Activated naive CD4-positive, alpha-beta T cell treated with anti-CD3 and anti-CD28 coated beads, Interleukin-2, amount 50 U/mL, for 72 hours (primary cell): ENCODE measurements around the gene NIPAL3. TPM values are rescaled to one million over a fixed set of nuclear protein-coding genes. Genes with fewer than 3 reads are reported as not detected.
"Not testable (repeated sequence)": the region's sequence is repeated elsewhere in the genome, so short reads cannot be mapped to it uniquely, and the experiment has no call there.

ENCODE experiments used
- ATAC-seq, 2 donors: fragments of 150-1000 bp; cut with Tn5 transposase; 2 replicates each; pipeline ENCODE4 v1.10.0; 2021; ENCODE audit warnings: mild to moderate bottlenecking in 2 of 2, moderate library complexity in 2 of 2
- DNase-seq, 2 donors: peaks; one replicate each; pipeline ENCODE4 v3.0.0; 2021 to 2022; ENCODE audit warnings: low spot score in 2 of 2
- H3K27ac Mint-ChIP-seq, 2 donors: one replicate each; pipeline ENCODE4 v1.8.0; 2022; ENCODE audit warnings: mild to moderate bottlenecking in 2 of 2, mixed read lengths in 2 of 2
- H3K36me3 Mint-ChIP-seq, 2 donors: one replicate each; pipeline ENCODE4 v1.8.0; 2022; ENCODE audit warnings: mixed read lengths in 2 of 2
- H3K9me3 Mint-ChIP-seq, 2 donors: one replicate each; pipeline ENCODE4 v1.8.0; 2022; ENCODE audit warnings: mixed read lengths in 2 of 2
- total RNA-seq, 2 donors: library from RNA; stranded (reverse); gene quantifications; one replicate each; pipeline ENCODE4 v1.2.3, GENCODE V29; 2022

NIPAL3 gene
- total RNA-seq, 2 donors from 2014 or later: 40.7 to 66.1 TPM

- peak overlapping the region; percentile 83 to 85 for H3K27ac Mint-ChIP-seq
- DNase-seq: no peak
- peaks cover 0 to 25% of the 10 kb centered on the region in 2 donors for H3K36me3 Mint-ChIP-seq
- H3K9me3 Mint-ChIP-seq: peaks cover 0 to 5% of the 10 kb centered on the region in 2 donors
- no peak for ATAC-seq
These were observed 70.9 kb downstream of the NIPAL3 start for GRCh38 chr1:24486331-24487065.

- H3K27ac Mint-ChIP-seq: peak overlapping the region; percentile 83 to 85
- H3K9me3 Mint-ChIP-seq: peaks cover 0 to 5% of the 10 kb centered on the region in 2 donors
- peaks cover 0 to 29% of the 10 kb centered on the region in 2 donors for H3K36me3 Mint-ChIP-seq
- ATAC-seq (no peak), DNase-seq (no peak)
These were observed 71.9 kb downstream of the NIPAL3 start for GRCh38 chr1:24487455-24487854.

GRCh38 chr1:24488159-24488558, 72.6 kb downstream of the NIPAL3 start:
- ATAC-seq (peak; percentile 64 to 81), DNase-seq (peak; percentile 45 to 77)
- Mint-ChIP-seq H3K27ac (peak overlapping the region; percentile 83 to 85), H3K36me3 (peaks cover 0 to 24% of the 10 kb centered on the region in 2 donors)
- not testable (repeated sequence) for H3K9me3 Mint-ChIP-seq

DNA sequence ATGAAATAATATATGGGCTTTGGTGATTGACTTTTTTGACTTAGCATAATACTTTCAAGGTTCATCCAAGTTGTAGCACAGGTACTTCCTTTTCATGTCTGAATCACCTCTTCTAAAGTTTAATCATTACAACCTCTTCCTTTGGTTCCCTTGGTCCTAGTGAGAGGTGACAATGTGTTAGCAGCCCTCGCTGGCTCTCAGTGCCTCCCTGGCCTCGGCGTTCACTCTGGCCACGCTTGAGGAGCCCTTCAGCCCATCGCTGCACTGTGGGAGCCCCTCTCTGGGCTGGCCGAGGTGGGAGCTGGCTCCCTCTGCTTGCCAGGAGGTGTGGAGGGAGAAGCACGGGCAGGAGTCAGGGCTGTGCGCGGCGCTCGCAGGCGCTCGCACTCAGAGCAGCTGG, 74.1 kb downstream of the NIPAL3 start:
- H3K27ac Mint-ChIP-seq: no peak overlapping the region
- DNase-seq (no peak), ATAC-seq (no peak)
- no peaks in the 10 kb centered on the region for H3K9me3 Mint-ChIP-seq
- peaks cover 0 to 10% of the 10 kb centered on the region in 2 donors for H3K36me3 Mint-ChIP-seq

DNA sequence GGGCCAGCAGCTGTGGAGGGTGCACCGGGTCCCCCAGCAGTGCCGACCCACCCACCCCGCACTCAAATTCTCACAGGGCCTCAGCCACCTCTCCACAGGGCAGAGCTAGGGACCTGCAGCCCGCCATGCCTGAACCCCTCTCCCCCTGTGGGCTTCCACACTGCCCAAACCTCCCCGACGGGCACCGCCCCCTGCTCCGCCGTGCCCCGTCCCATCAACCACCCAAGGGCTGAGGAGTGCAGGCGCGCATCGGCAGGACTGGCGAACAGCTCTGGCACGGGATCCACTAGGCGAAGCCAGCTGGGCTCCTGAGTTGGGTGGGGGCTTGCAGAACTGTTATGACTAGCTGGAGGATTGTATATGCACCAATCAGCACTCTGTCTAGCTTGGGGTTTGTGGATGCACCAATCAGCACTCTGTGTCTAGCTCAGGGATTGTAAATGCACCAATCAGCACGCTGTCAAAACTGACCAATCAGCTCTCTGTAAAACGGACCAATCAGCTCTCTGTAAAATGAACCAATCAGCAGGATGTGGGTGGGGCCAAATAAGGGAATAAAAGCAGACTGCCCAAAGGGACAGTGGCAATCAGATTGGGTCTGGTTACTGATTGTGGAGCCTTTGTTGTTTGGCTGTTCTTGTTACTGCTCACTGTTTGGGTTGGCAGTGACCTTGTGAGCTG, 74.6 kb downstream of the NIPAL3 start:
- DNase-seq: no peak
- ATAC-seq: no peak
- Mint-ChIP-seq H3K27ac (no peak overlapping the region), H3K36me3 (peaks cover 0 to 10% of the 10 kb centered on the region in 2 donors), H3K9me3 (no peaks in the 10 kb centered on the region)

- Mint-ChIP-seq H3K36me3 (peaks cover 0 to 10% of the 10 kb centered on the region in 2 donors), H3K27ac (no peak overlapping the region), H3K9me3 (no peaks in the 10 kb centered on the region)
- DNase-seq: no peak
- no peak for ATAC-seq
These were observed 76.2 kb downstream of the NIPAL3 start for GRCh38 chr1:24491577-24492360.

GRCh38 chr1:24492935-24493334, 77.3 kb downstream of the NIPAL3 start:
- ATAC-seq: not testable (repeated sequence)

GRCh38 chr1:24493785-24494184, 78.2 kb downstream of the NIPAL3 start:
- DNase-seq (no peak), ATAC-seq (no peak)
- peaks cover under 1% of the 10 kb centered on the region in 2 donors for H3K9me3 Mint-ChIP-seq
- H3K36me3 Mint-ChIP-seq: peaks cover 0 to 4% of the 10 kb centered on the region in 2 donors
- H3K27ac Mint-ChIP-seq: no peak overlapping the region

More at GRCh38 chr1:24492935-24493334, 77.3 kb downstream of the NIPAL3 start:
- H3K9me3 Mint-ChIP-seq, DNase-seq, H3K27ac Mint-ChIP-seq, H3K36me3 Mint-ChIP-seq: not testable (repeated sequence)

- DNase-seq (no peak), ATAC-seq (no peak)
- peak overlapping the region in 1 of 2 donors; percentile 97 for H3K27ac Mint-ChIP-seq
- H3K36me3 Mint-ChIP-seq: peaks cover 13 to 16% of the 10 kb centered on the region in 2 donors
- peaks cover 6 to 12% of the 10 kb centered on the region in 2 donors for H3K9me3 Mint-ChIP-seq
These were observed 83.0 kb downstream of the NIPAL3 start for GRCh38 chr1:24498589-24498988.

- peak overlapping the region in 1 of 2 donors; percentile 97 for H3K27ac Mint-ChIP-seq
- no peak for ATAC-seq
- H3K9me3 Mint-ChIP-seq: peaks cover 6 to 12% of the 10 kb centered on the region in 2 donors
These were observed 84.9 kb downstream of the NIPAL3 start for GRCh38 chr1:24500448-24501048.

GRCh38 chr1:24501371-24502064, 85.9 kb downstream of the NIPAL3 start:
- DNase-seq (no peak), ATAC-seq (peak in 1 of 2 donors; percentile 31)
- Mint-ChIP-seq H3K9me3 (peaks cover 6 to 12% of the 10 kb centered on the region in 2 donors), H3K36me3 (peaks cover 21 to 27% of the 10 kb centered on the region in 2 donors), H3K27ac (peak overlapping the region; percentile 96 to 97)

More at GRCh38 chr1:24500448-24501048, 84.9 kb downstream of the NIPAL3 start:
- H3K36me3 Mint-ChIP-seq: peaks cover 21 to 27% of the 10 kb centered on the region in 2 donors
- DNase-seq: no peak

GRCh38 chr1:24502065-24502708, 86.6 kb downstream of the NIPAL3 start:
- Mint-ChIP-seq H3K9me3 (peaks cover 6 to 12% of the 10 kb centered on the region in 2 donors), H3K27ac (peak overlapping the region; percentile 96 to 97), H3K36me3 (peaks cover 21 to 30% of the 10 kb centered on the region in 2 donors)
- DNase-seq (peak; percentile 69 to 85), ATAC-seq (peak; percentile 70 to 80)

GRCh38 chr1:24502709-24503058, 87.1 kb downstream of the NIPAL3 start, which contains the start of gene RCAN3:
TSS of gene RCAN3 (plus strand) at chr1:24502836. CDS start at chr1:24514373, 11,537 bp downstream.
- peak; percentile 80 to 87 for DNase-seq
- Mint-ChIP-seq H3K36me3 (peaks cover 21 to 35% of the 10 kb centered on the region in 2 donors), H3K9me3 (peaks cover 6 to 12% of the 10 kb centered on the region in 2 donors), H3K27ac (peak within 1 kb of the TSS; percentile 99)
- peak; percentile 70 to 88 for ATAC-seq

DNA sequence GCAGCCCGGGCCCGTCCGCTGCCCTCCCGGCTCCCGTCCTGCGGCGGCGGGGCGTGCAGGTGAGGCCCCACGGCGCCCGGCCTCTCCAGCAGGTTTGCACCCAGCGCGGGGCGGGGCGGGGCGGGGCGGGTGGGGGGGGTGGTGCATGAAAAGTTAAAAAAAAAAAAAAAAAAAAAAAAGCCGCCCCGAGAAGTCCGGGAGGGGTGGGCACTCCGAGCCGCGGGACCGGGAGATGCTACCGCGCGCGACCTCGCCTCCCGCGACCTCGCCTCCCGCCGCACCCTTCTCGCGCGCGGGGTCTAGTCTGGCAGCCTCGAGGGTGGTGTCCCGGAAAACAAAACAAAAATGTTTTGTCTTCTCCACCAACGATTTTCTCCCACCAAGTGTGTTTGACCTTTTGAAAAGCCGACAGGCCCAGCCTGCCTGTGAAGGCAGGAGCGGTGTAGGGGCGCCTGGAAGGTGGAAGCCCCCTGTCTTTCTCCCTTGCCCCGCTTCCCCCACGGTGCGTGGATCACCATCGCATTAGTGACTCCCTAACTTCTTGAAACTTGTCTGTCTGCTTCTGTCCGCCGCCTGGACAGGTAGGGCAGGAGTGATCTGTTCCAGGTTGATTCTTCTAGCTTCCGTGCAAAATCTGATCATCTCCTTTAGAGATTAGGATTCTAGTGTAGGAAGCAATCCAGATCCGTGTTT, 87.6 kb downstream of the NIPAL3 start:
- peaks cover 21 to 39% of the 10 kb centered on the region in 2 donors for H3K36me3 Mint-ChIP-seq
- DNase-seq (peak in 1 of 2 donors; percentile 43), ATAC-seq (no peak)
- H3K9me3 Mint-ChIP-seq: peaks cover 6 to 12% of the 10 kb centered on the region in 2 donors
- H3K27ac Mint-ChIP-seq: peak overlapping the region; percentile 99
